Calu3 (cell line): ENCODE results near the gene ZNF407. TPM values are rescaled to one million over a fixed set of nuclear protein-coding genes. Genes with fewer than 3 reads are reported as not detected.

Source experiments
- BruUV-seq: library from RNA; stranded (reverse); fragments of 400-500 nt; replicated peaks from 2 replicates; lab custom pipeline; 2021; lab: Mats Ljungman, UMichigan
- CTCF ChIA-PET: fragments of 300-600 bp; sonication (Branson Sonifier 250); formaldehyde crosslinking; loops from one replicate; lab custom pipeline; 2022; ENCODE audit warnings: antibody characterized with exemption; lab: Charles Lee
- DNase-seq: peaks from one replicate; pipeline ENCODE4 v3.0.0; 2022
- H3K27ac Mint-ChIP-seq: one replicate; pipeline ENCODE4 v1.8.0; 2022; ENCODE audit warnings: mixed read lengths; ENCODE audit not compliant: unreplicated experiment
- H3K27me3 Mint-ChIP-seq: one replicate; pipeline ENCODE4 v1.8.0; 2022; ENCODE audit warnings: mixed read lengths; ENCODE audit not compliant: unreplicated experiment
- H3K36me3 Mint-ChIP-seq: one replicate; pipeline ENCODE4 v1.8.0; 2022; ENCODE audit warnings: mild to moderate bottlenecking, moderate library complexity, mixed read lengths; ENCODE audit not compliant: insufficient read depth, unreplicated experiment
- H3K4me1 Mint-ChIP-seq: one replicate; pipeline ENCODE4 v1.8.0; 2022; ENCODE audit warnings: mild to moderate bottlenecking, low read depth, mixed read lengths; ENCODE audit not compliant: unreplicated experiment
- H3K4me3 Mint-ChIP-seq: one replicate; pipeline ENCODE4 v1.8.0; 2022; ENCODE audit warnings: mild to moderate bottlenecking, low read depth, moderate library complexity, mixed read lengths; ENCODE audit not compliant: unreplicated experiment
- H3K9me3 Mint-ChIP-seq: one replicate; pipeline ENCODE4 v1.8.0; 2022; ENCODE audit warnings: low read depth, mixed read lengths; ENCODE audit not compliant: unreplicated experiment
- CTCF ChIP-seq: fragments of 200-600 bp; IDR thresholded peaks from one replicate; pipeline ENCODE4 v1.8.0; 2022; ENCODE audit warnings: antibody characterized with exemption; ENCODE audit not compliant: unreplicated experiment
- intact Hi-C: fragments of 100-400 bp; cut with micrococcal nuclease; formaldehyde crosslinking; loops from one replicate; pipeline ENCODE4 v1.10.0; 2022; ENCODE audit not compliant: unreplicated experiment
- total RNA-seq: library from RNA; stranded (reverse); gene quantifications from 2 replicates; pipeline ENCODE4 v1.2.3, GENCODE V29; 2022

ZNF407 gene
- total RNA-seq, 1 experiment from 2014 or later, result 17.4 TPM

GRCh38 chr18:74595431-74595830 is 2.2 kb upstream of the ZNF407 start:
- TF ChIP-seq CTCF, result no peak
- H3K27ac Mint-ChIP-seq, result no peak overlapping the region
- intact Hi-C loops, result no loop called here
- no peaks in the 10 kb centered on the region for H3K9me3 Mint-ChIP-seq
- no peaks in the 10 kb centered on the region for H3K27me3 Mint-ChIP-seq
- H3K4me3 Mint-ChIP-seq, result no peak overlapping the region
- H3K4me1 Mint-ChIP-seq, result peaks cover 7% of the 10 kb centered on the region
- DNase-seq, result no peak
- CTCF ChIA-PET, result interaction anchor here (0.6 kb wide), 1 partner anchor 223 kb away, joined by 3 read pairs; no protein-coding TSS in a partner anchor
- no TSS peak for BruUV-seq
- H3K36me3 Mint-ChIP-seq, result peaks cover 31% of the 10 kb centered on the region

- Mint-ChIP-seq H3K27ac (peak overlapping the region; percentile 91), H3K4me3 (peak overlapping the region; percentile 99), H3K27me3 (no peaks in the 10 kb centered on the region), H3K9me3 (no peaks in the 10 kb centered on the region), H3K36me3 (peaks cover 31% of the 10 kb centered on the region), H3K4me1 (peaks cover 7% of the 10 kb centered on the region)
- peak; percentile 66 for DNase-seq
- CTCF ChIA-PET, result no interaction called here
- BruUV-seq, result TSS peak; percentile 53
- intact Hi-C loops, result no loop called here
- no peak for TF ChIP-seq CTCF
Observed at GRCh38 chr18:74597034-74597661, 522 bp upstream of the ZNF407 start.

- Mint-ChIP-seq H3K9me3 (no peaks in the 10 kb centered on the region), H3K4me3 (peak overlapping the region; percentile 99), H3K27ac (peak overlapping the region; percentile 91), H3K36me3 (peaks cover 30% of the 10 kb centered on the region), H3K27me3 (no peaks in the 10 kb centered on the region), H3K4me1 (peaks cover 7% of the 10 kb centered on the region)
- CTCF ChIA-PET, result no interaction called here
- intact Hi-C loops, result no loop called here
- peak; percentile 71 for DNase-seq
- TF ChIP-seq CTCF, result no peak
- BruUV-seq, result no TSS peak
Observed at GRCh38 chr18:74598350-74599001, 806 bp downstream of the ZNF407 start.

GRCh38 chr18:74604361-74604760 is 6.7 kb downstream of the ZNF407 start:
- intact Hi-C loops, result no loop called here
- Mint-ChIP-seq H3K36me3 (no peaks in the 10 kb centered on the region), H3K9me3 (no peaks in the 10 kb centered on the region), H3K4me3 (no peak overlapping the region), H3K27me3 (no peaks in the 10 kb centered on the region), H3K27ac (no peak overlapping the region), H3K4me1 (peaks cover 7% of the 10 kb centered on the region)
- no peak for DNase-seq
- no TSS peak for BruUV-seq
- CTCF ChIA-PET, result no interaction called here
- no peak for TF ChIP-seq CTCF
